Skeletal muscle tissue (tissue), 4 donors: ENCODE results near the gene LTK. TPM values are rescaled to one million over a fixed set of nuclear protein-coding genes. Genes with fewer than 3 reads are reported as not detected.
"Not testable (repeated sequence)": the region's sequence is repeated elsewhere in the genome, so short reads cannot be mapped to it uniquely, and the experiment has no call there.

Source experiments
- H3K27ac ChIP-seq: one replicate; pipeline ENCODE4 v1.7.0; 2013; ENCODE audit warnings: mild to moderate bottlenecking, low read depth, low read length, inconsistent platforms
- H3K27me3 ChIP-seq, 3 donors: one replicate each; pipeline ENCODE4 v1.7.0; 2013; ENCODE audit warnings: low read length in 3 of 3; ENCODE audit not compliant: control insufficient read depth in 3 of 3, insufficient read depth in 3 of 3
- H3K36me3 ChIP-seq, 3 donors: one replicate each; pipeline ENCODE4 v1.7.0; 2013; ENCODE audit warnings: low read length in 3 of 3; ENCODE audit not compliant: control insufficient read depth in 3 of 3, insufficient read depth in 3 of 3
- H3K4me1 ChIP-seq, 3 donors: one replicate each; pipeline ENCODE4 v1.7.0; 2013; ENCODE audit warnings: low read length in 3 of 3, mild to moderate bottlenecking in 3 of 3; ENCODE audit not compliant: control insufficient read depth in 3 of 3, insufficient read depth in 3 of 3
- H3K4me3 ChIP-seq, 3 donors: one replicate each; pipeline ENCODE4 v1.7.0; 2013; ENCODE audit warnings: low read length in 3 of 3
- H3K9ac ChIP-seq, 3 donors: one replicate each; pipeline ENCODE4 v1.7.0; 2013; ENCODE audit warnings: low read length in 3 of 3, mild to moderate bottlenecking in 3 of 3, moderate library complexity in 2 of 3, low read depth in 1 of 3
- H3K9me3 ChIP-seq, 3 donors: one replicate each; pipeline ENCODE4 v1.7.0; 2013; ENCODE audit warnings: low read length in 3 of 3; ENCODE audit not compliant: control insufficient read depth in 3 of 3
- total RNA-seq: library from RNA; depleted of rRNA; stranded (reverse); fragments of >200 nt; gene quantifications from one replicate; pipeline ENCODE4 v1.2.3, GENCODE V29; 2014
- donor health status: Osteomylitis.

Gene LTK
- total RNA-seq, 1 donor from 2014 or later = 4.2 TPM

DNA sequence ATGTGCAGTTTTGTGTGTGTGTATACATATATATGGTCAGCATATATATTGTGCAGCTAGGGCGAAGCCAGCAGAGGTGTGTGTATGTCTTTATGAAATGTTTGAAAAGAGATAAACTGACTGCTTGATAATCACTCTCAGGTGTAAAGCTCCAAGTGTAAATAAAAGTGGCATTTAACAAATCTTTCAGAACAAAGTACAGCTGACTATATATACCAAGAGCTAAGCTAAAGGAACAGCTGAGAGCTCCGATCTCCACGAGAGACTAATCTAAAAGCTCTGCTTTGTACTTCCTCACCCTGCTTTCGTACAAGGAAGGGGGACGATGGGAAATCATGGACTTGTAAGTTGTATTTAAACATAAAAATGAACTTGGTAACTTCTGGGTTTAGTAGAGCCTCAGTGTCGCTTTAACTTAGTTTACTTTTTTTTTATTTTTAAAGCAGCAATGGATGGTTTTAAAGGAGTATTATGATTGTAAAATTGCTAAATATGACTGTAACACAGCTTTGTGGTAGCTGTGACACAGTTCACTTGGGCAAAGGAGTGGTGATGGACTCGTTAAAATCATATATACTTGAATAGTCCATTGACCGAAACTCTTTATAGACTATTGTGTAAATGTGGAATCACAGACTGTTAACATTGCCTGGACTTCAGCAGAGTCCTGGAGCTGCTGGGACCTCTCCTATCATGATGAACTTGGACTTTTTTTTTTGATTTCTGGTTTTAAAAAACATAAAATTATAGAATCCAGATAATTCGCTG lies 31.3 kb downstream of the LTK start:
- H3K9me3 ChIP-seq = no peaks in the 10 kb centered on the region
- no peak overlapping the region for H3K9ac ChIP-seq
- H3K27ac ChIP-seq = no peak overlapping the region
- no peaks in the 10 kb centered on the region for H3K4me1 ChIP-seq
- H3K27me3 ChIP-seq = peaks cover 0 to 6% (median 3%) of the 10 kb centered on the region in 3 donors
- H3K4me3 ChIP-seq = no peak overlapping the region
- H3K36me3 ChIP-seq = peaks cover 35 to 51% (median 49%) of the 10 kb centered on the region in 3 donors

DNA sequence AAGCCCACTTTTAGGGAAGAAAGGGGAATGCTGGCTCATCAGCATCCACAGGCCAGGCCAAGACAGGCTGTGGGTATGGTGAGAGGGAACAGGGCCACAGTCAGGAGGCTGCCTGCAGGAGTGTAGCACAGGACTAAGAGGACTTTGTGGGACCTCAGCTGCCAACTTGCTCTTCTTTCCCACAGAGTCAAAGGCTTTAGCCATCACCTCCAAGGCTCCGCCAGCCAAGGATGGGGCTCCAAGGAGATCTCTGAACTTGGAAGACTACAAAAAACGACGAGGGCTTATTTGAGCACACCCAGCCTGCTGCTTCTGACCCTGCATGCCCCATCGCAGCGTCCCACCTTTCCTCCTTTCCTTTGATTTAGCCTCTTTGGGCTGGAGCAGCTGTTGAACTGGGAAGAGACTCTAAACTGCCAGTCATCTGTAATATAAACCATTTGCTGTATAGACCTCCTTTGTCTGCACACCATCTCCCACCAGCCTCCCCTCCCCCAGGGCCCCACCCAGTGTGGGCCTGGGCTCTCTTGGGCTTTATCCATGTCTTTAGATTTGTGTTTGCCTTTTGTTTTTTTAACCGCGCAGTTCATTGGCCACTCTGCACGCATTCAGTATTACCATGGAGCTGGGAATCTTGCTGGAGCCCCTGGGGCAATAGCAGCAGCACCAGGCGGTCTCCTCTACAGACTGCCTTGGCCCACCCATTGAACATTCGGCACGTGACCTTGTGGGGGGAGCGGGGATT lies 33.1 kb downstream of the LTK start:
- H3K4me1 ChIP-seq = no peaks in the 10 kb centered on the region
- H3K4me3 ChIP-seq = no peak overlapping the region
- H3K36me3 ChIP-seq = peaks cover 53 to 68% (median 67%) of the 10 kb centered on the region in 3 donors
- H3K9me3 ChIP-seq = no peaks in the 10 kb centered on the region
- H3K27ac ChIP-seq = no peak overlapping the region
- no peak overlapping the region for H3K9ac ChIP-seq
- no peaks in the 10 kb centered on the region for H3K27me3 ChIP-seq

DNA sequence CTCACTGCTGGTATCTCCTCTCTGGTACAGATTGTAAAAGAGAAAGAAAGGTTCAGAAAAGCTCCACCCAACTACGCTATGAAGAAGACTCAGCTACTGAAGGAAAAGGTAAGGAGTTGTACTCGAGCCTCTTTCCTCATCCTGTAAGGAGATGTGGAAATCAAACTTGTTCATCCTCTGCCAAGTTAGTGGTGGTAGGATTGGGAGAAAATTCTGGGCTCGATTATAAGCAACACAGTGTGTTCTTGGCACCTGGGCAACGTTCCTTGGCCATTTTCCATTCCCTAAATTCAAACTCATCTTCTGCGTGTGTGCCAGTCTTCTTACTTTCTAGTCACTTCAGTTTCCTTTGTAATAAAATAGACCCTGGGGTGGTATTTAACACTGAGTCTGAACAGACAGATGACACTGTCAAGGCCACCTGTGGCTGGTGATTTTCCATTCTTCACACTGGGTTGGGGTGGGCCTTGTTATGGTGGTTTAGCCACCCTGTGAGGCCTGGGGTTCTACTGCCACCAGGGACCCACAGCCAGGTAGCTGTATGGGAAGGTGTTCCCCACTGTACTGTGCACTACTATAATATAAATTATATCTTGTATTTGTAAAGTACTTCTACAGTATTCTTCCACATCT lies 37.1 kb downstream of the LTK start:
- H3K27ac ChIP-seq = no peak overlapping the region
- no peaks in the 10 kb centered on the region for H3K27me3 ChIP-seq
- peaks cover 67 to 78% (median 75%) of the 10 kb centered on the region in 3 donors for H3K36me3 ChIP-seq
- no peaks in the 10 kb centered on the region for H3K9me3 ChIP-seq
- H3K4me3 ChIP-seq = no peak overlapping the region
- H3K9ac ChIP-seq = no peak overlapping the region
- H3K4me1 ChIP-seq = no peaks in the 10 kb centered on the region

DNA sequence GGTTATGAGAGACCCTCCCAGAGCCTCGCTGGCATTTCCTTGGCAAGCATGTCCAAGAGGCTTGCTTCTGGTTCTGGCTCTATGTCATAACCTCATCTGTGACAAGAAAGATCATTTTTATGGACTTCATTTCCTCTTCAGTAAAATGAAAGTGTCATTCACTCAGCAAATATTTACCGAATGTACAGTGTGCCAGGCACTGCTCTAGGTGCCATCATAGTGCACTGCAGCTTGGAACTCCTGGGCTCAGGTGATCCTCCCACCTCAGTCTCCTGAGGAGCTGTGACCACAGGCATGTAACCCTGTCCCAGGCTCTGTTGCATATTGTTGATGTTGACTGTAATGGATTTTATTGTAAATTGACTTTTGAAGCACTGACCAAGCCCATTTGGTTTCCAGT lies 38.7 kb downstream of the LTK start:
- Histone ChIP-seq H3K4me3 (no peak overlapping the region), H3K36me3 (peaks cover 59 to 76% (median 73%) of the 10 kb centered on the region in 3 donors), H3K27ac (no peak overlapping the region), H3K9ac (no peak overlapping the region), H3K4me1 (no peaks in the 10 kb centered on the region), H3K27me3 (no peaks in the 10 kb centered on the region), H3K9me3 (no peaks in the 10 kb centered on the region)

DNA sequence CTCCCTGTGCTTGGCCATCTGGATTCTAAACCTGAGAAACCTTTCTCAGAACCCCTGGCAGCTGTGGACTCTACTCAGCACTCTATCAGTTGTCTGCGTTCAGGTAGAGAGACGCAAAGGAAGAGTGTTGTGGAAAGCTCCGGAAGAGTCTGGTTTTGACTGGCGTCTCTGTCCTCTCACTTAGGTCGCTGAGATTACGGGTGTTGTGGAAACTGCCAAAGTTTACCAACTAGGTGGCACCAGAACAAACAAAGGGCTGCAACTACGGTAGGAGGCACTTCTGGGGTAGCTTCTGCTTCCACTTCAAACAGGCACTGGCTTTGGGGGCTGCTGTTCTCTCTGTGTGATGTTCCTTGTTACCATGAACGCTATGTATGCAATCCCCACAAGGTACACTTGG lies 39.2 kb downstream of the LTK start:
- Histone ChIP-seq H3K36me3 (peaks cover 60 to 74% (median 70%) of the 10 kb centered on the region in 3 donors), H3K27ac (no peak overlapping the region), H3K9me3 (no peaks in the 10 kb centered on the region), H3K27me3 (no peaks in the 10 kb centered on the region), H3K4me1 (no peaks in the 10 kb centered on the region), H3K4me3 (no peak overlapping the region), H3K9ac (no peak overlapping the region)

DNA sequence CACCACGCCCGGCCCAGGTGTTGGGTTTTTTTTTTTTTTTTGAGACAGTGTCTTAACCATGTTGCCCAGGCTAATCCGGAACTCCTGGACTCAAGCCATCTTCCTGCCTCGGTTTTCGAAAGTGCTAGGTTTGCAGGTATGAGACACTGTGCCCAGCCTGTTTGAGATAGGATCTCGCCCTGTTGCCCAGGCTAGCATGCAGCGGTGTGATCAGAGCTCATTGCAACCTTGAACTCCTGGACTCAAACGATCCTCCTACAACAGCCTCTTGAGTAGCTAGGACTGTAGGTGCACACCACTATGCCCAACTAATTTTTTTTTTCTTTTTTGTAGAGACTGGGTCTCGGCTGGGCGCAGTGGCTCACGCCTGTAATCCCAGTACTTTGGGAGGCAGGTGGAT lies 40.2 kb downstream of the LTK start:
- H3K36me3 ChIP-seq = peaks cover 56 to 69% (median 62%) of the 10 kb centered on the region in 3 donors
- no peaks in the 10 kb centered on the region for H3K27me3 ChIP-seq
- H3K9me3 ChIP-seq = no peaks in the 10 kb centered on the region
- no peaks in the 10 kb centered on the region for H3K4me1 ChIP-seq
- no peak overlapping the region for H3K27ac ChIP-seq
- no peak overlapping the region for H3K9ac ChIP-seq
- H3K4me3 ChIP-seq = no peak overlapping the region

DNA sequence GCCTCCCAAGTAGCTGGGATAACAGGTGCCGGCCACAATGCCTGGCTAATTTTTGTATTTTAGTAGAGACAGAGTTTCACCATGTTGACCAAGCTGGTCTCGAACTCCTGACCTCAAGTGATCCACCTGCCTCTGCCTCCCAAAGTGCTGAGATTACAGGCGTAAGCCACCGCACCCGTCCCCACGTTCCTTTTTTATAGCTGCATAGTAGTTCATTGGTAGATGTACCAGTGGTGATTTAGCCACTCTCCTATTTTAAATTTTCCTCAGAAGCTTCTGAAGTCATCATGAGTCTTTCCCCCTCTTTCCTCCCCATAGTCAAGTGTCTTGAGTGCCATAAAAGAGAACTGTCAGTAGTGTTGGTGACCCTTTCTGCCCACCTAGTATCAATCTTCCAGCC lies 44.0 kb downstream of the LTK start:
- H3K27me3 ChIP-seq, H3K27ac ChIP-seq, H3K4me1 ChIP-seq, H3K4me3 ChIP-seq, H3K9me3 ChIP-seq, H3K9ac ChIP-seq: not testable (repeated sequence)
- H3K36me3 ChIP-seq = peaks cover 26 to 56% (median 53%) of the 10 kb centered on the region in 3 donors

DNA sequence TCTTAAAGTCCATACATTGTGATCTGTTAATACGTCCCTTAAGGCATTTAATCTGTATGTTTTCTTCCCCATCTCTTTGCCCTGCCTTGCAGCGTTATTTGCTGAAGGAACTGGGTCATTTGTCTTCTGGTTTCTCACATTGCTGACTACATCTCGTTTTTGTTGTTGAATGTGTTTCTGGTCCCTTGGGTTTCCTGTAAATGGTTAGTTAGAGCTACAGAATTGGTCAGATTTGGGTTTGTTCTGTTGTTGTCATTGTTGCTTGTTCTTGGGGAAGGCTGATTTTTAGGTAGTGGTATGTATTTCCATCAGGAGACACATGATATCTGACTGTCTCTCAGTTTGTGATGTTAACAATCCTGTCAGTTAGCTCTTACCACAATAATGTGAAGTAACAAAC lies 46.9 kb downstream of the LTK start:
- Histone ChIP-seq H3K27me3 (no peaks in the 10 kb centered on the region), H3K4me1 (no peaks in the 10 kb centered on the region), H3K27ac (no peak overlapping the region), H3K36me3 (peaks cover 20 to 52% (median 41%) of the 10 kb centered on the region in 3 donors), H3K9ac (no peak overlapping the region), H3K4me3 (no peak overlapping the region), H3K9me3 (no peaks in the 10 kb centered on the region)

DNA sequence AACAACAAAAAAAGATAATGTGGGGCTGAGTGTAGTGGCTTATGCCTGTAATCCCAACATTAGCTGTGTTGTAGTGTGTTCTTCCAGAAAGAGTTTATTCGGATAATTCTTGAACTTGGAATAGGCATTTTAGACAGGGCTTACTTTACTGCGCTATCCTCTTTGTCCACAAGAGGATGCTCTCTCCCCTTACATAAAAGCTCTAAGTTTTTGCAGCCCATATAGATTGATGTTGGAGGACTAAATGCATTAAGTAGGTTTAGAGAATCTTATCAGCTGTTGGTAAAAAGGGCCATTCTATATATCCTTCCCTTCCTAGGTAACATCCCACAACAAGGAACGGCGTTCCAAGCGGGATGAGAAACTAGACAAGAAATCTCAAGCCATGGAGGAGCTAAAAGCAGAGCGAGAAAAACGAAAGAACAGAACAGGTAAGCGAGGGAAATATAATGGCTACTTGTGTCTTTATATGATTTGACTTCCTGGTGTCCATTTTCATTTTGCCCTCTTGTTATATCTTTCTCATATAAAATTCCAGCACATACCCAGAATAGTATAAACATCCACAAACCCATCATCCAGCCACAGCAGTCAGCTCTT lies 47.7 kb downstream of the LTK start:
- no peak overlapping the region for H3K9ac ChIP-seq
- H3K27ac ChIP-seq = no peak overlapping the region
- no peaks in the 10 kb centered on the region for H3K9me3 ChIP-seq
- H3K4me3 ChIP-seq = no peak overlapping the region
- H3K36me3 ChIP-seq = peaks cover 16 to 45% (median 35%) of the 10 kb centered on the region in 3 donors
- no peaks in the 10 kb centered on the region for H3K27me3 ChIP-seq
- no peaks in the 10 kb centered on the region for H3K4me1 ChIP-seq
